Activated CD8-positive, alpha-beta T cell treated with anti-CD3 and anti-CD28 coated beads, Interleukin-2, amount 10 ng/mL, durations not matched to agents 7 days and 5 days (primary cell): ENCODE measurements around the gene ZNF507. TPM values are rescaled to one million over a fixed set of nuclear protein-coding genes. Genes with fewer than 3 reads are reported as not detected.
"Not testable (repeated sequence)": the region's sequence is repeated elsewhere in the genome, so short reads cannot be mapped to it uniquely, and the experiment has no call there.

Experiments
- ATAC-seq: fragments of 150-1000 bp; cut with Tn5 transposase; one replicate; pipeline ENCODE4 v1.10.0; 2021; ENCODE audit warnings: moderate library complexity
- CTCF ChIA-PET: fragments of 350-600 bp; sonication (Branson Sonifier 250); formaldehyde crosslinking; loops from one replicate; lab custom pipeline; 2021; ENCODE audit warnings: antibody characterized with exemption; lab: Charles Lee
- POLR2A ChIA-PET: fragments of 350-600 bp; sonication (Branson Sonifier 250); formaldehyde crosslinking; loops from one replicate; lab custom pipeline; 2021; ENCODE audit warnings: antibody characterized with exemption; lab: Charles Lee
- DNase-seq: peaks from one replicate; pipeline ENCODE4 v3.0.0-alpha.2; 2020
- H3K27ac Mint-ChIP-seq: one replicate; pipeline ENCODE4 v1.8.0; 2021; ENCODE audit warnings: mild to moderate bottlenecking, mixed read lengths
- H3K27me3 Mint-ChIP-seq: one replicate; pipeline ENCODE4 v1.8.0; 2021; ENCODE audit warnings: low read depth, mixed read lengths
- H3K36me3 Mint-ChIP-seq: one replicate; pipeline ENCODE4 v1.8.0; 2021; ENCODE audit warnings: low read depth, mixed read lengths
- H3K4me1 Mint-ChIP-seq: one replicate; pipeline ENCODE4 v1.8.0; 2021; ENCODE audit warnings: low read depth, mixed read lengths
- H3K4me3 Mint-ChIP-seq: one replicate; pipeline ENCODE4 v1.8.0; 2021; ENCODE audit warnings: mild to moderate bottlenecking, mixed read lengths
- H3K9me3 Mint-ChIP-seq: one replicate; pipeline ENCODE4 v1.8.0; 2022; ENCODE audit warnings: mixed read lengths; ENCODE audit not compliant: insufficient read depth
- total RNA-seq, 2 experiments: library from RNA; stranded (reverse); gene quantifications; one replicate each; pipeline ENCODE4 v1.2.3, GENCODE V29; 2021

ZNF507 gene
- total RNA-seq, 2 experiments from 2014 or later: 25.8 to 28.0 TPM

DNA sequence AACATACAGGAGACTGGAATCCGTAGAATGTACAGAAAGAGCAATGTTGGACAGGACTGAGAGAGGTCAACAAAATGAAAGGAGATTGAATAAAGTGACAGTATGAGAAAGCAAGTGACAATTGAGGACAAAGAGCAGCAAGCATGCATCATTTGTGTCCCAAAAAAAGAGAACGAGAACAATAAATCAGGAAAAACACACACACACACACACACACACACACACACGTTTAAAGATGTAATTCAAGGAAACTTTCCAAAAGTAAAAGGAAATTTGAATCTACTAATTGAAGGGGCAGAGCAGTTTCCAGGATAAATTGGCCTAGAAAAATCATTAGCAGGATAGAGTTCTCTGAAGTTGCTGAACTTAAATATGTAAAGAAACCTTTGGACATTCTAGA is 77.0 kb downstream of the ZNF507 start:
- H3K4me1 Mint-ChIP-seq: peaks cover 13% of the 10 kb centered on the region
- ChIA-PET POLR2A (interaction anchor here (1.1 kb wide), 1 partner anchor 17 kb away, joined by 4 read pairs; the partner anchor contains the start of gene DPY19L3), CTCF (interaction anchor here (1.0 kb wide), 1 partner anchor 17 kb away, joined by 3 read pairs; the partner anchor contains the start of gene DPY19L3)
- ATAC-seq: no peak
- no peak for DNase-seq
- no peaks in the 10 kb centered on the region for H3K9me3 Mint-ChIP-seq
- H3K36me3 Mint-ChIP-seq: peaks cover 5% of the 10 kb centered on the region
- H3K4me3 Mint-ChIP-seq: no peak overlapping the region
- H3K27ac Mint-ChIP-seq: peak overlapping the region; percentile 72
- H3K27me3 Mint-ChIP-seq: no peaks in the 10 kb centered on the region

DNA sequence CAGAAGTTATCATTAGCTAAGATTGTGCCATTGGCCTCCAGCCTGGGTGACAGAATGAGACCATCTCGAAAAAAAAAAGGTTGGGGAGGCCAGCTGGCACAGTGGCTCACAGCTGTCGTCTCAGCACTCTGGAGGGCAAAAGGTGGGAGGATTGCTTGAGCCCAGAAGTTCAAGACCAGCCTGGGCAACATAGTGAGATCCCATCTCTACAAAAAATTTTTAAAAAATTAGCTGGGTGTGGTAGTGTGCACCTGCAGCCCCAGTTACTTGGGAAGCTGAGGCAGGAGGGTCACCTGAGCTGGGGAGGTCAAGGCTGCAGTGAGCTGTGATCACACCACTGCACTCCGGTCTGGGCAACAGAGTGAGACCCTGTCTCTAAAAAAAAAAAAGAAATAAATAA is 78.5 kb downstream of the ZNF507 start:
- ATAC-seq, CTCF ChIA-PET, H3K9me3 Mint-ChIP-seq, DNase-seq, H3K27me3 Mint-ChIP-seq, H3K36me3 Mint-ChIP-seq, H3K27ac Mint-ChIP-seq, H3K4me3 Mint-ChIP-seq: not testable (repeated sequence)
- H3K4me1 Mint-ChIP-seq: peaks cover 13% of the 10 kb centered on the region
- POLR2A ChIA-PET: interaction anchor here (1.9 kb wide), 1 partner anchor 18 kb away, joined by 4 read pairs; the partner anchor contains the start of gene DPY19L3

DNA sequence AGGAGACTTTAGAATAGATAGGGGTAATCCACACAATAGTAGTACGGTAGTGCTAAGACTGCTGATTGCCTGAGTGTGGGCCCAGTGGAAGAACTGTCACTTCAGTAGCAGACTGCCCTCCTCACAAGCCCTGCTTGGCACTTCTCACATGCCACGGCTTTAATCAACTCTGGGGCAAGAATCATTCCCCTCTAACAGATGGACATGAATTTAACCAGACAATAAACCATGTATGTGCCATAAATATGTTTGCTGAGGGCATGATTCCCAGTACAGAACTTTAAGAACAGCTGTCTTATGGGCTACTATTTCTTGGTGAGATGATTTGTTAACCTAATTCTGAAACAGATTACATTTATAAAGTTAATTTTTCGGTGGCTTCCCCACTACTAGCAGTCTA is 82.1 kb downstream of the ZNF507 start:
- no peak overlapping the region for H3K27ac Mint-ChIP-seq
- H3K4me3 Mint-ChIP-seq: no peak overlapping the region
- H3K9me3 Mint-ChIP-seq: no peaks in the 10 kb centered on the region
- ChIA-PET POLR2A (no interaction called here), CTCF (no interaction called here)
- H3K27me3 Mint-ChIP-seq: no peaks in the 10 kb centered on the region
- no peaks in the 10 kb centered on the region for H3K36me3 Mint-ChIP-seq
- no peak for DNase-seq
- no peak for ATAC-seq
- peaks cover 1% of the 10 kb centered on the region for H3K4me1 Mint-ChIP-seq

DNA sequence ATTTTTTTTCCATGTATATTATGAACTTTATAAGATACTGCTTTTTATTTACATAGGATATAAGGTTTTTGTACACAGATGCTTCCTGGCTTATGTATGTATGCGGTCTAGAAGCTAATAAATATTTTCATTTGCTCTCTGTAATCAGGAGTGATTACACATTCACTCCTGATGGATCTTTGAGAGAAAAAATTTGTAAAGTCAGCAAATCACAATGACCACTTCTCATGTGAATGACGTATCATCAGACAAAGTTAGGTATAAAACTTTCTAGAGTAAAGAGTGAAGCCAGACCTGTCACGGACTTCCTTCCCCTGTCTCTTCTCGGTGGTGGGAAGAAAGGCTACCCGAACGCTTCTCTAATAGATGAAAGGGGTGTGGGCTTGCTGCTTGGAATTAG is 91.3 kb downstream of the ZNF507 start:
- ChIA-PET CTCF (no interaction called here), POLR2A (no interaction called here)
- H3K4me3 Mint-ChIP-seq: no peak overlapping the region
- H3K27ac Mint-ChIP-seq: no peak overlapping the region
- DNase-seq: no peak
- H3K9me3 Mint-ChIP-seq: no peaks in the 10 kb centered on the region
- ATAC-seq: no peak
- no peaks in the 10 kb centered on the region for H3K36me3 Mint-ChIP-seq
- H3K27me3 Mint-ChIP-seq: no peaks in the 10 kb centered on the region
- H3K4me1 Mint-ChIP-seq: no peaks in the 10 kb centered on the region

DNA sequence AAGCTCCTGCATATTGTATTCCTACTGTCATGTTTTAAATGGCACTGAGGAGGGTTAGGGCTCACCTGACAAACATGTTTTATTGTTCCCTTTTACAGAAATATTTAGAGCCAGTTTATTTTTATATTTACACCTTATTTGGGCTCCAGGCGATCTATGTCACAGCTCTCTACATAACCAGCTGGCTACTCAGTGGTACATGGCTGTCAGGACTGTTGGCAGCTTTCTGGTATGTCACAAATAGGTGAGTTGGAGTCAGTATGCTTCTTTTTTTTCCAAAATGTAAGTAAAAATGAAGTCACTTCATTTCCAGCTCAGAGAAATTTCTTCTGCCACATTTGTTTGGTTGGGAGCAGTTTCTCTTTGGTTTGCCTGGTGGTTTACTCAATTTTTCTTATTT is 91.7 kb downstream of the ZNF507 start:
- POLR2A ChIA-PET: no interaction called here
- no peaks in the 10 kb centered on the region for H3K36me3 Mint-ChIP-seq
- no peaks in the 10 kb centered on the region for H3K9me3 Mint-ChIP-seq
- DNase-seq (no peak), ATAC-seq (no peak)
- CTCF ChIA-PET: no interaction called here
- H3K27me3 Mint-ChIP-seq: no peaks in the 10 kb centered on the region
- no peak overlapping the region for H3K27ac Mint-ChIP-seq
- H3K4me3 Mint-ChIP-seq: no peak overlapping the region
- H3K4me1 Mint-ChIP-seq: no peaks in the 10 kb centered on the region

Other genes with a start within 250 kb of the ZNF507 start
- 10 to 100 TPM; 13.0 to 13.6 TPM for gene DPY19L3, start 60.2 kb downstream of the ZNF507 start, total RNA-seq
- 100 to 1,000 TPM; 147 to 159 TPM for gene PDCD5, start 235.6 kb downstream of the ZNF507 start, total RNA-seq